OCI-LY1 (cell line): Measurements from ENCODE around the gene CPXM2.

Experiments
- H2AFZ ChIP-seq: fragments of 200-600 bp; sonication (generic), shearing (Covaris generic); 2 replicates; pipeline ENCODE4 v1.6.0; 2014; ENCODE audit warnings: antibody characterized with exemption, mild to moderate bottlenecking, low read length
- H3F3A ChIP-seq: fragments of 200-600 bp; sonication (generic), shearing (Covaris generic); 2 replicates; pipeline ENCODE4 v1.6.0; 2014; ENCODE audit warnings: mild to moderate bottlenecking, antibody characterized with exemption, low read length, moderate library complexity; ENCODE audit not compliant: insufficient read depth
- H3K27ac ChIP-seq: fragments of 200-600 bp; sonication (generic); 2 replicates; pipeline ENCODE4 v1.5.1; 2014; ENCODE audit warnings: low read length, mixed run types, mild to moderate bottlenecking, low read depth; ENCODE audit not compliant: poor library complexity, severe bottlenecking
- H3K27me3 ChIP-seq: fragments of 200-600 bp; sonication (generic); 2 replicates; pipeline ENCODE4 v1.6.0; 2014; ENCODE audit warnings: antibody characterized with exemption, mild to moderate bottlenecking, low read length, moderate library complexity; ENCODE audit not compliant: insufficient read depth
- H3K36me3 ChIP-seq: fragments of 200-600 bp; sonication (generic); 2 replicates; pipeline ENCODE4 v1.6.1; 2014; ENCODE audit warnings: mild to moderate bottlenecking, antibody characterized with exemption, low read length, moderate library complexity, mixed read lengths; ENCODE audit not compliant: insufficient read depth
- H3K4me1 ChIP-seq: fragments of 200-600 bp; sonication (generic); 2 replicates; pipeline ENCODE4 v1.5.1; 2014; ENCODE audit warnings: mild to moderate bottlenecking, low read length, moderate library complexity; ENCODE audit not compliant: insufficient read depth, severe bottlenecking
- H3K4me2 ChIP-seq: fragments of 200-600 bp; sonication (generic), shearing (Covaris generic); 2 replicates; pipeline ENCODE4 v1.6.1; 2014; ENCODE audit warnings: low read length
- H3K4me3 ChIP-seq: fragments of 200-600 bp; sonication (generic); 2 replicates; pipeline ENCODE4 v1.5.1; 2014; ENCODE audit warnings: low read length, low read depth, mild to moderate bottlenecking, mixed read lengths; ENCODE audit not compliant: poor library complexity, severe bottlenecking
- H3K79me2 ChIP-seq: fragments of 200-600 bp; shearing (Covaris generic); 2 replicates; pipeline ENCODE4 v1.6.1; 2016; ENCODE audit warnings: mixed run types, low read length, mixed read lengths; ENCODE audit not compliant: insufficient read depth
- H3K9ac ChIP-seq: fragments of 200-600 bp; sonication (generic), shearing (Covaris generic); 2 replicates; pipeline ENCODE4 v1.6.1; 2014; ENCODE audit warnings: mild to moderate bottlenecking, low read length, mixed read lengths
- H3K9me2 ChIP-seq: fragments of 200-600 bp; sonication (generic), shearing (Covaris generic); 2 replicates; pipeline ENCODE4 v1.6.1; 2014; ENCODE audit warnings: low read depth, mild to moderate bottlenecking, low read length, mixed read lengths
- H3K9me3 ChIP-seq: fragments of 200-600 bp; shearing (Covaris generic); 2 replicates; pipeline ENCODE4 v1.6.1; 2014; ENCODE audit warnings: low read length, mixed read lengths
- H4K20me1 ChIP-seq: fragments of 200-600 bp; sonication (generic), shearing (Covaris generic); 2 replicates; pipeline ENCODE4 v1.6.0; 2016; ENCODE audit warnings: mild to moderate bottlenecking, low read length; ENCODE audit not compliant: insufficient read depth
- CTCF ChIP-seq: fragments of 200-600 bp; sonication (generic), shearing (Covaris generic); IDR thresholded peaks from 2 replicates; pipeline ENCODE4 v1.5.1; 2017; ENCODE audit warnings: mild to moderate bottlenecking, antibody characterized with exemption, low read length, moderate library complexity, mixed read lengths
- EZH2 ChIP-seq: fragments of 200-600 bp; sonication (generic), shearing (Covaris generic); IDR thresholded peaks from 2 replicates; pipeline ENCODE4 v1.8.0; 2017; ENCODE audit warnings: borderline replicate concordance, mixed run types, mild to moderate bottlenecking, antibody characterized with exemption, low read length, moderate library complexity, mixed read lengths

The CPXM2 gene

GRCh38 chr10:123777881-123778280 is 113.7 kb downstream of the CPXM2 start:
- Histone ChIP-seq H2AFZ (no peak overlapping the region), H3K79me2 (no peaks in the 10 kb centered on the region), H3K27me3 (0 out of 2 replicates have a peak, but pooled peaks cover 3% of the 10 kb centered on the region), H3F3A (no peaks in the 10 kb centered on the region), H3K9ac (no peak overlapping the region), H3K4me1 (no peaks in the 10 kb centered on the region), H4K20me1 (no peaks in the 10 kb centered on the region), H3K27ac (no peak overlapping the region), H3K9me2 (no peaks in the 10 kb centered on the region), H3K4me2 (no peak overlapping the region), H3K4me3 (no peak overlapping the region), H3K36me3 (no peaks in the 10 kb centered on the region), H3K9me3 (no peaks in the 10 kb centered on the region)
- TF ChIP-seq CTCF (no peak), EZH2 (no peak)

- H3K79me2 ChIP-seq: no peaks in the 10 kb centered on the region
- no peak overlapping the region for H3K4me2 ChIP-seq
- H4K20me1 ChIP-seq: no peaks in the 10 kb centered on the region
- H3F3A ChIP-seq: no peaks in the 10 kb centered on the region
- no peak for TF ChIP-seq EZH2
- no peak for TF ChIP-seq CTCF
- H3K9me3 ChIP-seq: no peaks in the 10 kb centered on the region
- H3K4me3 ChIP-seq: no peak overlapping the region
- H3K36me3 ChIP-seq: no peaks in the 10 kb centered on the region
- H3K9ac ChIP-seq: no peak overlapping the region
- H3K9me2 ChIP-seq: no peaks in the 10 kb centered on the region
- H3K27me3 ChIP-seq: no peaks in the 10 kb centered on the region
- no peak overlapping the region for H2AFZ ChIP-seq
- no peak overlapping the region for H3K27ac ChIP-seq
- no peaks in the 10 kb centered on the region for H3K4me1 ChIP-seq
These were observed 117.4 kb downstream of the CPXM2 start for GRCh38 chr10:123774132-123774742.

GRCh38 chr10:123772645-123773508 is 118.7 kb downstream of the CPXM2 start:
- Histone ChIP-seq H3K79me2 (no peaks in the 10 kb centered on the region), H3K9me2 (no peaks in the 10 kb centered on the region), H4K20me1 (no peaks in the 10 kb centered on the region), H2AFZ (no peak overlapping the region), H3K4me2 (no peak overlapping the region), H3K4me1 (no peaks in the 10 kb centered on the region), H3K27ac (no peak overlapping the region), H3K9me3 (no peaks in the 10 kb centered on the region), H3K9ac (no peak overlapping the region), H3K4me3 (no peak overlapping the region), H3K27me3 (no peaks in the 10 kb centered on the region), H3K36me3 (no peaks in the 10 kb centered on the region), H3F3A (no peaks in the 10 kb centered on the region)
- TF ChIP-seq CTCF (no peak), EZH2 (no peak)
